Measurements from ENCODE around the gene ZNF408.

GRCh38 chr11:46680164-46680760 is 20.6 kb upstream of the ZNF408 start:
- no peak for TF ChIP-seq EZH2 (IDR thresholded peaks at IDR 0.05; ENCODE audit: borderline replicate concordance, low read length)
- no peak for TF ChIP-seq CTCF (IDR thresholded peaks at IDR 0.05; ENCODE audit: low read length)
